GM18867 (cell line): ENCODE data around the gene LIPG.
A peak's percentile ranks its signal among the peaks of the same experiment; 100 is the strongest.

Experiments used
- ATAC-seq: cut with Tn5 transposase; IDR thresholded peaks from one replicate; pipeline ENCODE4 v1.9.1; 2021; ENCODE audit warnings: mild to moderate bottlenecking, moderate library complexity; ENCODE audit not compliant: unreplicated experiment

LIPG gene

GRCh38 chr18:49609256-49610021, 47.6 kb downstream of the LIPG start:
- no peak for ATAC-seq

- ATAC-seq, result no peak
Observed at GRCh38 chr18:49610022-49610445, 48.2 kb downstream of the LIPG start.

GRCh38 chr18:49611316-49611715, 49.5 kb downstream of the LIPG start:
- no peak for ATAC-seq

- ATAC-seq, result peak; percentile 87
Observed at GRCh38 chr18:49612515-49613033, 50.7 kb downstream of the LIPG start.

- no peak for ATAC-seq
Observed at GRCh38 chr18:49613141-49613640, 51.3 kb downstream of the LIPG start.

GRCh38 chr18:49613641-49614151, 51.8 kb downstream of the LIPG start:
- no peak for ATAC-seq

- ATAC-seq, result no peak
Observed at GRCh38 chr18:49616618-49617328, 54.9 kb downstream of the LIPG start.

GRCh38 chr18:49617329-49617695, 55.5 kb downstream of the LIPG start:
- peak; percentile 47 for ATAC-seq

- ATAC-seq, result no peak
Observed at GRCh38 chr18:49617865-49618264, 56.0 kb downstream of the LIPG start.

- no peak for ATAC-seq
Observed at GRCh38 chr18:49618742-49619681, 57.2 kb downstream of the LIPG start.

- ATAC-seq, result no peak
Observed at GRCh38 chr18:49619801-49620200, 57.9 kb downstream of the LIPG start.

- no peak for ATAC-seq
Observed at GRCh38 chr18:49621301-49621700, 59.4 kb downstream of the LIPG start.

GRCh38 chr18:49621717-49622351, 60.0 kb downstream of the LIPG start:
- ATAC-seq, result no peak

GRCh38 chr18:49623571-49623970, 61.7 kb downstream of the LIPG start:
- ATAC-seq, result no peak

- ATAC-seq, result no peak
Observed at GRCh38 chr18:49625021-49625691, 63.3 kb downstream of the LIPG start.

GRCh38 chr18:49626842-49627467, 65.1 kb downstream of the LIPG start:
- ATAC-seq, result no peak

- ATAC-seq, result no peak
Observed at GRCh38 chr18:49628119-49628518, 66.3 kb downstream of the LIPG start.

GRCh38 chr18:49628881-49629795, 67.3 kb downstream of the LIPG start:
- ATAC-seq, result no peak
